MM.1S (cell line): Measurements from ENCODE around the gene IPCEF1.
A peak's percentile ranks its signal among the peaks of the same experiment; 100 is the strongest.

Experiments
- DNase-seq: peaks from one replicate; pipeline ENCODE4 v3.0.0-alpha.2; 2015
- H2AFZ ChIP-seq: fragments of 300-600 bp; sonication (generic); 2 replicates; pipeline ENCODE4 v1.6.0; 2016; ENCODE audit warnings: antibody characterized with exemption, low read length
- H3F3A ChIP-seq: fragments of 300-600 bp; sonication (generic); 2 replicates; pipeline ENCODE4 v1.6.1; 2016; ENCODE audit warnings: mild to moderate bottlenecking, antibody characterized with exemption, low read length, moderate library complexity, mixed read lengths; ENCODE audit not compliant: insufficient read depth
- H3K27ac ChIP-seq: fragments of 300-600 bp; sonication (generic); 2 replicates; pipeline ENCODE4 v1.5.1; 2016; ENCODE audit warnings: mild to moderate bottlenecking, low read length
- H3K27me3 ChIP-seq: fragments of 300-600 bp; sonication (generic); replicated peaks from 2 replicates; pipeline ENCODE4 v1.6.0; 2016; ENCODE audit warnings: low read length; ENCODE audit not compliant: insufficient read depth
- H3K36me3 ChIP-seq: fragments of 300-600 bp; sonication (generic); replicated peaks from 2 replicates; pipeline ENCODE4 v1.6.1; 2016; ENCODE audit warnings: mild to moderate bottlenecking, low read length, mixed read lengths; ENCODE audit not compliant: insufficient read depth
- H3K4me1 ChIP-seq: fragments of 300-600 bp; sonication (generic); 2 replicates; pipeline ENCODE4 v1.6.1; 2016; ENCODE audit warnings: low read length, mixed read lengths
- H3K4me2 ChIP-seq: fragments of 300-600 bp; sonication (generic); 2 replicates; pipeline ENCODE4 v1.6.0; 2016; ENCODE audit warnings: low read depth, low read length
- H3K4me3 ChIP-seq: fragments of 300-600 bp; sonication (generic); 2 replicates; pipeline ENCODE4 v1.5.1; 2016; ENCODE audit warnings: low read length, mixed read lengths
- H3K79me2 ChIP-seq: fragments of 300-600 bp; sonication (generic); 2 replicates; pipeline ENCODE4 v1.6.1; 2016; ENCODE audit warnings: mixed run types, low read length, mixed read lengths
- H3K9ac ChIP-seq: fragments of 300-600 bp; sonication (generic); 2 replicates; pipeline ENCODE4 v1.6.1; 2016; ENCODE audit warnings: low read length, mixed read lengths
- H3K9me2 ChIP-seq: fragments of 300-600 bp; sonication (generic); replicated peaks from 2 replicates; pipeline ENCODE4 v1.6.1; 2016; ENCODE audit warnings: mild to moderate bottlenecking, low read length, mixed read lengths; ENCODE audit not compliant: insufficient read depth
- H3K9me3 ChIP-seq: fragments of 300-600 bp; sonication (generic); replicated peaks from 2 replicates; pipeline ENCODE4 v1.6.1; 2016; ENCODE audit warnings: mild to moderate bottlenecking, low read length, mixed read lengths; ENCODE audit not compliant: insufficient read depth
- H4K20me1 ChIP-seq: fragments of 300-600 bp; sonication (generic); 2 replicates; pipeline ENCODE4 v1.6.1; 2016; ENCODE audit warnings: mild to moderate bottlenecking, low read length, moderate library complexity, mixed read lengths; ENCODE audit not compliant: insufficient read depth
- CTCF ChIP-seq: fragments of 300-600 bp; sonication (generic); IDR thresholded peaks from 2 replicates; pipeline ENCODE4 v1.5.1; 2016; ENCODE audit warnings: antibody characterized with exemption, low read length, mixed read lengths
- EZH2 ChIP-seq: fragments of 300-600 bp; sonication (generic); optimal IDR thresholded peaks from 2 replicates; pipeline ENCODE3; 2017; ENCODE audit warnings: low read depth, mild to moderate bottlenecking, antibody characterized with exemption, low read length, mixed read lengths
- EZH2phosphoT487 ChIP-seq: fragments of 300-600 bp; sonication (generic); IDR thresholded peaks from 2 replicates; pipeline ENCODE4 v1.6.1; 2018; ENCODE audit warnings: antibody characterized with exemption, low read length

Gene IPCEF1

DNA sequence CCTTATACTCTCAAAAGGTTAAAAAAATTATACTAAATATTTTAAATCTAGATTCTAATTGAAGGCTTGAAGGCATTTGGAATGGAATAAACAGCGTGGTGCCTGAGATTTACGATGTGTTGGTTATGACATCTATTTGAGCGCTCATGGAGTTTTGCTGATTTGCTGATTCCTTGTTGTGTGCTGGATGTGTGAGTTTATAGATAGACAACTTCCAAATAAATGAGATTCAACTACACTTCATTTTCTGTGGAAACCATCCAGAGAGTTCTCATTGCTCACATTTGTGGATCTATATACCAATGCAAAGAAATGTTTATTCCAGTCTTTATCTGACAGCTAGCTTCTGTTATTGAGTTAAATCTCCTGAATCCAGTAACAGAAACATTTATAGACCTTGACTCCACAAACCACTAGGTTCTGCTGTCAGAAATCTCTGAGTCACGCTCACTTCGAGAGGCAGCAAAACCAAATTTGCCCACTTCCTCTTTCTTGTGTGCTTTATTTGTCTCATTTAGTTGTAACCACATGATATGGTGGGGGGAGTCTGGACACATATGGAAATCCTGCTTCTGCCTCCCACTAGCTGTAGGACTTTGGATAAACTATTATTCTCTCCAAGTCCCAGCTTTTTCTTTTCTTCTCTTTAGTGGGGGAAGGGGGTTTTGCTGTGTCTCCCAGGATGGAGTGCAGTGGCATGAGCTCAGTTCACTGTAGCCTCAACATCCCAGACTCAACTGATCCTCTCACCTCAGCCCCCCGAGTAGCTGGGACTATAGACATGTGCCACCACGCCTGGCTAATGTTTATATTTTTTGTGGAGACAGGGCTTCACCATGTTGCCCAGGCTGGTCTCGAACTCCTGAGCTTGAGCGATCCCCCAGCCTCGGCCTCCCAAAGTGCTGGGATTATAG lies 54.5 kb downstream of the IPCEF1 start:
- Histone ChIP-seq H3K27me3 (no peaks in the 10 kb centered on the region), H3K4me2 (no peak overlapping the region), H3K9me3 (no peaks in the 10 kb centered on the region), H3F3A (no peaks in the 10 kb centered on the region), H3K4me3 (no peak overlapping the region), H3K79me2 (no peaks in the 10 kb centered on the region), H3K27ac (no peak overlapping the region), H2AFZ (no peak overlapping the region), H3K9me2 (no peaks in the 10 kb centered on the region), H4K20me1 (no peaks in the 10 kb centered on the region), H3K4me1 (no peaks in the 10 kb centered on the region), H3K9ac (no peak overlapping the region), H3K36me3 (no peaks in the 10 kb centered on the region)
- peak; percentile 52 for DNase-seq
- TF ChIP-seq CTCF (no peak), EZH2 (no peak), EZH2phosphoT487 (no peak)

- Histone ChIP-seq H3K27ac (no peak overlapping the region), H2AFZ (no peak overlapping the region), H3K36me3 (no peaks in the 10 kb centered on the region), H3K4me3 (no peak overlapping the region), H3K9me2 (no peaks in the 10 kb centered on the region), H3K4me1 (no peaks in the 10 kb centered on the region), H3F3A (no peaks in the 10 kb centered on the region), H3K4me2 (no peak overlapping the region), H3K9me3 (no peaks in the 10 kb centered on the region), H4K20me1 (no peaks in the 10 kb centered on the region), H3K79me2 (no peaks in the 10 kb centered on the region), H3K9ac (no peak overlapping the region), H3K27me3 (no peaks in the 10 kb centered on the region)
- no peak for DNase-seq
- no peak for TF ChIP-seq EZH2
- TF ChIP-seq CTCF: no peak
- no peak for TF ChIP-seq EZH2phosphoT487
These were observed 55.4 kb downstream of the IPCEF1 start for GRCh38 chr6:154301086-154301625.

- Histone ChIP-seq H3K4me2 (no peak overlapping the region), H3K36me3 (no peaks in the 10 kb centered on the region), H3K9ac (no peak overlapping the region), H3K9me3 (no peaks in the 10 kb centered on the region), H3K79me2 (no peaks in the 10 kb centered on the region), H2AFZ (no peak overlapping the region), H3K27ac (no peak overlapping the region), H3K4me3 (no peak overlapping the region), H3K27me3 (no peaks in the 10 kb centered on the region), H3K9me2 (no peaks in the 10 kb centered on the region), H4K20me1 (no peaks in the 10 kb centered on the region), H3F3A (no peaks in the 10 kb centered on the region), H3K4me1 (no peaks in the 10 kb centered on the region)
- no peak for TF ChIP-seq CTCF
- TF ChIP-seq EZH2phosphoT487: no peak
- no peak for TF ChIP-seq EZH2
- peak; percentile 7 for DNase-seq
These were observed 58.3 kb downstream of the IPCEF1 start for GRCh38 chr6:154298297-154298696.
